ENCODE measurements around the gene RPS3A.
"Not testable (repeated sequence)": the region's sequence is repeated elsewhere in the genome, so short reads cannot be mapped to it uniquely, and the experiment has no call there.

Gene RPS3A

DNA sequence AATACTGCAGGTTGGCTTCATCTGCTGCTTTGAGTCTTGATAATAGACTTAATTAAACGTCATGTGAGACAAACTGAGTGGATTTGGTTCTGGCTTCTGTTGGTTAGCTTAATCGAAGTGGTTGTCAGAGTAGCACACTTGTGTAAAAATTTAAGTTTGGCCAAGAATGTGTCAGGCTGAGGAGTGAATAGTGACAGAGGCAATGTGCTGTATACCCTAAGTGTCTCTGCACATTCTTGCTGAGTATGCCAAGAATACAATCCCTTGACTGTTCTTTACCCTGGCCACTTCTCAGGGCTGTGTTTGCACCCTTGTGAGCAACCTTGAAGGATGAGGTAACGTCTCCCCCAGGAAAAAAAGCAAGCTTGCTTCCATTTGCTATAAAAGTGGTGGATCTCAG lies 14.9 kb downstream of the RPS3A start:
- TF ChIP-seq, protein P1, sequence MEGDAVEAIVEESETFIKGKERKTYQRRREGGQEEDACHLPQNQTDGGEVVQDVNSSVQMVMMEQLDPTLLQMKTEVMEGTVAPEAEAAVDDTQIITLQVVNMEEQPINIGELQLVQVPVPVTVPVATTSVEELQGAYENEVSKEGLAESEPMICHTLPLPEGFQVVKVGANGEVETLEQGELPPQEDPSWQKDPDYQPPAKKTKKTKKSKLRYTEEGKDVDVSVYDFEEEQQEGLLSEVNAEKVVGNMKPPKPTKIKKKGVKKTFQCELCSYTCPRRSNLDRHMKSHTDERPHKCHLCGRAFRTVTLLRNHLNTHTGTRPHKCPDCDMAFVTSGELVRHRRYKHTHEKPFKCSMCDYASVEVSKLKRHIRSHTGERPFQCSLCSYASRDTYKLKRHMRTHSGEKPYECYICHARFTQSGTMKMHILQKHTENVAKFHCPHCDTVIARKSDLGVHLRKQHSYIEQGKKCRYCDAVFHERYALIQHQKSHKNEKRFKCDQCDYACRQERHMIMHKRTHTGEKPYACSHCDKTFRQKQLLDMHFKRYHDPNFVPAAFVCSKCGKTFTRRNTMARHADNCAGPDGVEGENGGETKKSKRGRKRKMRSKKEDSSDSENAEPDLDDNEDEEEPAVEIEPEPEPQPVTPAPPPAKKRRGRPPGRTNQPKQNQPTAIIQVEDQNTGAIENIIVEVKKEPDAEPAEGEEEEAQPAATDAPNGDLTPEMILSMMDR (IDR thresholded peaks at IDR 0.05; ENCODE audit: low read depth, low read length), result no peak
- no peak for DNase-seq (ENCODE audit: extremely low read depth, low read depth)

DNA sequence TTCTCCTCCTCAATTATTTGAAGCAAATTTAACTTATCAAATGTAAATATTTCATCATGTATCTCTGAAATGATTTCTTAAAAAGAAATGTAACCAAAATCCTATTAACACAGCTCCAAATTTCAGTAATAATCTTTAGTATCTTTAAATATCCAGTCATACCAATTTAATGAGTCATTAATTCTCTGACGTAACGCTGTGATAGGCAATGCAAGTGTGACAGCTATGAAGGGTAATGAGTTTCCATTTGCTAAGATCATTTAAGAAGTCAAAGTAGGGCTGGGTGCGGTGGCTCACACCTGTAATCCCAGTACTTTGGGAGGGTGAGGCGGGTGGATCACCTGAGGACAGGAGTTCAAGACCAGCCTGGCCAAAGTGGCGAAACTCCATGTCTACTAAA lies 15.6 kb downstream of the RPS3A start:
- TF ChIP-seq, protein P1 (IDR thresholded peaks at IDR 0.05; ENCODE audit: low read depth, low read length), result no peak
- DNase-seq (ENCODE audit: extremely low read depth, low read depth), result no peak

DNA sequence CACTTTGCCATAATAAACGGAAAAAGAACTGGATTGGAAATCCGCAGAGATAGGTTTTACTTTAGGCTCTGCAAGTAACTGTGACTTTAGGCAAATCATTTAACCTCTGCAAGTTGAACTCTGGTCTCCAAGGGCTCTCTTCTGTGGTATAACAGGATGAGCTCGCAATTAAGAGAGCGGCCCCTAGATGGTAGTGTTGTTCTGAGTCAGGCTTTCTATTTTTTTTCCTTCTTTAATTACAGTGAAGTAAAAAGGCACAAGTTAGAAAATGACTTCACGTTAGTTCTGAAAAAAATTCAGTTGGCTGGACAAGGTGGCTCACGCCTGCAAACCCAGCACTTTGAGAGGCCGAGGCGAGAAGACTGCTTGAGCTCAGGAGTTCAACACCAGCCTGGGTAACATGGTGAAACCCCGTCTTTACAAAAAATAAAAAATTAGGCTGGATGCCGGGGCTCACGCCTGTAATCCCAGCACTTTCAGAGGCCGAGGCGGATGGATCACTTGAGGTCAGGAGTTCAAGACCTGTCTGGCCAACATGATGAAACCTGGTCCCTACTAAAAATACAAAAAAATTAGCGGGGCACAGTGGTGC lies 18.0 kb downstream of the RPS3A start:
- TF ChIP-seq, protein P1 (IDR thresholded peaks at IDR 0.05; ENCODE audit: low read depth, low read length), result peak; percentile 80

DNA sequence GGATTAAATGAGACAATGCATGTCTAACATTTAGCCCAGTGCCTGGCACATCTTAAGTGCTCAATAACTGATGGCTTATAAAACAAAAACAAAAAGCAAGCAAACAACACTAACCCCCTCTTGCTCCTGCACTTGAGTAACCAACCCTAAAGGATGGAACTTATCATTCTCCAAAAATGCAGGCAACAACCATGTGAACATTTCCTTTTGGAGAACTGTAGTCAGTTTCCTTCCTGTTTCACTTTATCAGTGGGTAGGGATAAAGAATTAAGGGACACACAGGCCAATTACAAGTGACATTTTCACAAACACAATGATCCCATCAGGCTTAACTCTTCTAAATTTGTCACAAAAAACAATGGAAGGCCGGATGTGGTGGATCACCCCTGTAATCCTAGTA lies 30.4 kb downstream of the RPS3A start:
- TF ChIP-seq, protein P1 (IDR thresholded peaks at IDR 0.05; ENCODE audit: low read depth, low read length), result no peak
- no peak for DNase-seq (ENCODE audit: extremely low read depth, low read depth)

More for the DNA sequence above, 18.0 kb downstream of the RPS3A start:
- DNase-seq (ENCODE audit: extremely low read depth, low read depth), result no peak

DNA sequence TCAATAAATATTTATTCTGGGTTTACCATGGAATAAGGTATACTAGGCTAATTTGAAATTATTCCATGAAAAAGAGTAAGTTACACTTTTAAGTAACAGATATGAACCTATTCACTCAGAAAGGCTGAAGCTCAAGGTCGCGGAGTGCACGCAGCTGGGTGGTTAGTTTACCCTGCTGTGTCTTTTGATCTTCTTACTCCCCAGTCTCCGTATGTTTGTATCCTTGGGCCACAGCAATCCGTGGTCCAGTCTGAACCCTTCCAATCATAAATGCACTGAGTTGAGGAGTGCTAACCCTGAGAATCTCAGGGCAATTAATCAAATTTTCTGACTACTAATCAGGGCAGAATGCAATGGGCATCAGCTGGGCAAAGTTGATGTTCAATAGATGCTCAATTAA lies 33.9 kb downstream of the RPS3A start:
- DNase-seq (ENCODE audit: extremely low read depth, low read depth), result no peak
- TF ChIP-seq, protein P1 (IDR thresholded peaks at IDR 0.05; ENCODE audit: low read depth, low read length), result no peak

DNA sequence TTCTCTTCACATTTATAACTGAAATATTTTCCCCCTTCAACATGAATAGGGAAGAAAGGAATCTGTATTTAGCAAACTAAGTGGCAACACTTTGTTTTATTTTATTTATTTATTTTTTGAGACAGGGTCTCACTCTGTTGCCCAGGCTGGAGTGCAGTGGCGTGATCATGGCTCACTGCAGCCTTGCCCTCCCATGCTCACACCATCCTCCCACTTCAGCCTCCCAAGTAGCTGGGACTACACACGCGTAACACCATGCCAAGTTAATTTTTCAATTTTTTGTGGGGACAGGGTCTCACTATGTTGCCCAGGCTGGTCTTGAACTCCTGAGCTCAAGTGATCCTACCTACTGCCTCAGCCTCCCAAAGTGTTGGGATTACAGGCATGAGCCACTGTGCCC lies 36.6 kb downstream of the RPS3A start:
- not testable (repeated sequence) for DNase-seq (ENCODE audit: extremely low read depth, low read depth)

DNA sequence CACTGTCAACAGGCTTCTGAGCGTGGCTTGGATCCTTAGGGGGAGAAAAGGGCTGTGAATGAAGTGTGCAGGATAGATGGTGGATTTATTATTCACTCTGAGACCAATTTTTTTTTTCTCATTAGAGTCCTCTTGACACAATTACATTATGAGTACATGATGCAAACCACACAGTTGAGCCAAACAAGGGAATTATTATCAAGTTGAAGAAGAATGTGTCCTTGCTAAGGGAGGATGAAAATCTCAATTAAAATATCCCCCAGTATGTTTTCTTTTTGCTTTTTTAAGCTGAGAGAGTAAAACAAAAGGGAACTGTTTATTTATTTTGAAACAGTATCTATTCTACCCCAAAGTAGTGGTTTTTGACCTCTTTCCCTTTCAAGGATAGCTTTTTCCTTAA lies 40.4 kb downstream of the RPS3A start:
- TF ChIP-seq, protein P1 (IDR thresholded peaks at IDR 0.05; ENCODE audit: low read depth, low read length), result no peak
- no peak for DNase-seq (ENCODE audit: extremely low read depth, low read depth)

DNA sequence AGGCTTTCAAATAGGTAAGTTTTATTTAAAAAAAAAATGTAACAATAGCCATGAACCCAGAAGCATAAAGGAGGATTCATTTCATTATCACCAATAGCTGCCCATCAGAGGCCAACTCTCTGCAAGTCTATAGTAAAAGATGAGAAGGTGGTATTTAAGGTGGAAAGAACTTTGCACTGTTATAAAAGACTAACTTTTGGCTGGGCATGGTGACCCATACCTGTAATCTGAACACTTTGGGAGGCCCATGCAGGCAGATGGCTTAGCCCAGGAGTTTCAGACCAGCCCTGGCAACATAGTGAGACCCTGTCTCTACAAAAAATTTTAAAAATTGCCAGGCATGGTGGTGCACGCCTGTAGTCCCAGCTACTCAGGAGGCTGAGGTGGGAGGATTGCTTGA lies 43.3 kb downstream of the RPS3A start:
- no peak for DNase-seq (ENCODE audit: extremely low read depth, low read depth)

More for the DNA sequence above, 43.3 kb downstream of the RPS3A start:
- TF ChIP-seq, protein P1 (IDR thresholded peaks at IDR 0.05; ENCODE audit: low read depth, low read length), result no peak

Data from AG09319 (cell line).